ENCODE measurements around the gene ZIK1. TPM values are rescaled to one million over a fixed set of nuclear protein-coding genes. Genes with fewer than 3 reads are reported as not detected.

The ZIK1 gene
- total and polyA plus RNA-seq, 9 of the 15 experiments (the other 6 are each of a cell fraction or from before 2014, with no cell fraction given), result 0.03 to 0.42 (median 0.15) TPM; not detected in 1

- TF ChIP-seq ARID3B (CRISPR knock-in tag; IDR thresholded peaks at IDR 0.05; ENCODE audit: borderline replicate concordance), result no peak
- no peak for TF ChIP-seq BRF2 (IDR thresholded peaks at IDR 0.05; ENCODE audit: borderline replicate concordance, insufficient read depth, insufficient read length)
- no peak for TF ChIP-seq ZNF224 (CRISPR knock-in tag; IDR thresholded peaks at IDR 0.05)
- TF ChIP-seq POLR3A (IDR thresholded peaks at IDR 0.05; ENCODE audit: borderline replicate concordance, extremely low read depth, insufficient read depth, insufficient read length), result no peak
- no peak for TF ChIP-seq HNRNPUL1 (IDR thresholded peaks at IDR 0.05; ENCODE audit: low read length)
- TF ChIP-seq MCM7 (IDR thresholded peaks at IDR 0.05), result no peak
- TF ChIP-seq ATF1 (CRISPR knock-in tag; IDR thresholded peaks at IDR 0.05), result no peak
- peak; percentile 65; the same call in 1 of the 2 replicates for TF ChIP-seq ATF1 (tag; IDR thresholded peaks at IDR 0.05)
- no peak for TF ChIP-seq ZNF263 (CRISPR knock-in tag; IDR thresholded peaks at IDR 0.05; ENCODE audit: borderline replicate concordance)
- no peak for TF ChIP-seq STAT6 (CRISPR knock-in tag; IDR thresholded peaks at IDR 0.05)
- no peak for TF ChIP-seq ZBTB1 (CRISPR knock-in tag; IDR thresholded peaks at IDR 0.05; ENCODE audit: borderline replicate concordance, low read depth)
- TF ChIP-seq SRF (CRISPR knock-in tag; IDR thresholded peaks at IDR 0.05), result no peak
- TF ChIP-seq FOXP4 (CRISPR knock-in tag; IDR thresholded peaks at IDR 0.05; ENCODE audit: borderline replicate concordance), result no peak
- no peak for TF ChIP-seq RBM17 (IDR thresholded peaks at IDR 0.05; ENCODE audit: borderline replicate concordance, low read depth, low read length)
- no peak for TF ChIP-seq ZNF639 (CRISPR knock-in tag; conservative IDR thresholded peaks at IDR 0.05 in 1 of 2, IDR thresholded peaks at IDR 0.05 in 1 of 2)
Observed at GRCh38 chr19:57599761-57600383, 15.9 kb downstream of the ZIK1 start, which contains the start of gene ZNF530 (continued).

Data from K562 (cell line).